HG02642 (cell line): Measurements from ENCODE around the gene MTMR3.

Source experiments
- ATAC-seq: cut with Tn5 transposase; IDR thresholded peaks from one replicate; pipeline ENCODE4 v1.9.1; 2021; ENCODE audit warnings: mild to moderate bottlenecking; ENCODE audit not compliant: unreplicated experiment, poor library complexity

The MTMR3 gene

GRCh38 chr22:30020511-30020910 lies 137.5 kb downstream of the MTMR3 start:
- ATAC-seq, result no peak

- ATAC-seq, result no peak
These were observed 138.4 kb downstream of the MTMR3 start for GRCh38 chr22:30021338-30021737.

DNA sequence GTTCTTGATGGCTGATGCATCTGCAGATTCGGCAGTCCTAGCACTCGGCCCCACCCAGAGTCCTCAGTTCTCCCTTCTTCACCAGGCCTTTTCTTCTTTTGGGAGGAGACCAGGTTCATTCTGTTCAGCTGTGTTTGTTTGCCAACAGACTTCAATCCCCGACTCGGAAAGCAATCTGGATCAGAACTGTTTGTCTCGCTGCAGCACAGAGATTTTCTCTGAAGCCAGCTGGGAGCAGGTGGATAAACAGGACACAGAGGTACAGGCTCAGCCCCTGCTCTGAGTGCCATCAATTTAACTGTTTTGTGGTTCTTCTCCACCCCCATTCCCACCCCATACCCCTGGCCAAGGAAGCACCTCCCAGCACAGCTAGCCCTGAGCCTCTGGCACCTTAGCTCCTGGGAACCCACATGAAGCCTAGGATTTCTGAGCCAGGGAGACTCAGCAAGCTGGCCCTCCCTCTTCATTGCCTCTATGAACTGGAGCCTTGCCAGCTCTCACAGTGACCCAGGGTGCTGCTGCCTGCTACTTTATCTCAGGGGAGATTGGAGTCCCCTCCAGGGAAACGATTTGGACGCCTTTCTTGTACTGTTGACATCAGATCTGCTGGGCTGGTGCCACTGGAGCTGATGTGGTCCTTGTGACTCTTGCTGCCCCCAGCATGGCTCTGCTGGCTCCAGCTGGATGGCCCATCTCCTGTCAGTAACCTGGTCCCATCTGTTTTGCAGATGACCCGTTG lies 139.1 kb downstream of the MTMR3 start:
- ATAC-seq, result no peak

DNA sequence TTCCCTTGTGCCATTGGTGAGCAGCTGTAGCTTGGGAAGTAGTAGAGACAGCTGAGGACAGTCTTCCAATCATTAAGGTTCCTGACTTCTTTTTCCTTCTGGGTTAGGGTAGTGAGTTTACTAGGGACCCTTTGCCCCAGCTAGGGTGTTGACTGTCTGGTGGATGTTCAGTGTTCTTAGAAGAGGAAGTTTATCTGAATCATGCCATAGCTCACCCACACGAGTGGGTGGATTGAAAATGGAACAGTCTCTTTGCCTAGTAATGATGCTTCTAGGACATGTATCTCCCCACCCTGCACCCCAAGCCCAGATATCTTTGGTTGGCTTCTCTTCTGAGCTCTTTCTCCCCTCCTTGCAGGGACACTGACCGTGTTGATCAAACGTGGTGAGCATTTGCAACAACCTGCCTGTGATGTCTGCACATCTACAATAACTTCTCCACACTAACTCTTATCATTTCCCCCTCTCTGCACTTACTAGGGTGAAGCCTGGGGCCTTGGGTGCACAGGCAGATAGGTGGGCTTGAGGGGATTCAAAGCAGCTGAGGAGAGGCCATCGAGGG lies 140.2 kb downstream of the MTMR3 start:
- ATAC-seq, result no peak

GRCh38 chr22:30024231-30024630 lies 141.3 kb downstream of the MTMR3 start:
- ATAC-seq, result no peak

- ATAC-seq, result no peak
These were observed 142.2 kb downstream of the MTMR3 start for GRCh38 chr22:30025221-30025620.

GRCh38 chr22:30026756-30027155 lies 143.8 kb downstream of the MTMR3 start:
- no peak for ATAC-seq

GRCh38 chr22:30027169-30027568 lies 144.2 kb downstream of the MTMR3 start:
- ATAC-seq, result no peak

GRCh38 chr22:30027791-30028190 lies 144.8 kb downstream of the MTMR3 start:
- no peak for ATAC-seq

- no peak for ATAC-seq
These were observed 145.8 kb downstream of the MTMR3 start for GRCh38 chr22:30028731-30029130.

DNA sequence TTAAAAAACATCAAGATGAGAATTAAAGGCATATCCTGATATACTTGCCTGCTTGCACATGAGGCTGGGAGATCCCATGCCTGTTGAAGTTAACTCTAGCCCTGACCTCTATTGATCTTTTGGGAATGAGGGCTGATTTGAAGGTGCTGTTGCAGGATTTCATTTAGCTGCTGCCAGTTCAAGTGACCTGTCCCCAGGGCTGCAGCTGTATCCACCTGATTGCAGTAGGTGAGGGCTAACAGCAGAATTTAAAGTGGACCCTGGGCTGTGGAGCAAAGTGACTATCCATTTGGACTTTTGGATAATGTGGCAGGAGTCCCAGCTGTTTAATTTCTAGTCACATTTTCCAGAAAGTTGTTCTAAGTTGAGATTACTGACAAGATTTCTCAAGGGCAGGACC lies 146.5 kb downstream of the MTMR3 start:
- ATAC-seq, result no peak

DNA sequence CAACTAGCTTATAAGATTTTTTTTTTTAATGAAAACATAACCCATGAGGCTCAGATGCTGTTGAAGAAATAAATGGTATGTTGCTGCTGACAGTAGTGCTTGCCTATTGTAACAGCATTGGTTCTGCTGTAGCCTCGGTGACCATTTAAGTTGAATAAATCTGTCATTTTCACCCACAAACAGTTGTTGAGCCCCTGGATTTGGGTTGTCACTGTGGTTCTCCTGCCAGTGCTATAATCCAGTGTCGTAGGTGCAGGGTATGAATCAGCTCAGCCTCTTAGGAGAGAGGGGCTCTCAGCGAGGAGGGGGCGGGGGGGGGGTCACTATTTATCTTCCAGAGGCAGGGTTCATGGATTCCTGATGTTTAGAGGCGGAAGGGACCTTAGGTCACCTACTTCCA lies 147.4 kb downstream of the MTMR3 start:
- no peak for ATAC-seq

DNA sequence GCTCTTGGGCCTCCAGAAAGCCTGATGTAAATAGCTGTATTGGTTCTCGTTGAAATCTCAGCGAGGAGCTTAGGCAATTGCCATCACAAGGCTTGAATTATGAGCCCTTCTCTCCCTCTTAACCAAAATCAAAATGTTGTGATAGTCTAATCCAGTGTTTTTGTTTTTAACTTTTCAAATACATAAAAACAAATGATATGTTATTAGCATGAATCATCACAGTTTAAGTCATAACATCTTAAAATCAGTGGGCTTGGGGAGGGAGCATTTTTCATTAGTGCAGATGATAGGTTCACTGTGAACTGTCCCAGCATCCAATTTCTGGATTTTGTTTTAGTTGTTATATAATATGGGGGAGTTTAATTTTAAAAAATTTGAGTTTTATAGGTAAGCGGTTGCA lies 148.4 kb downstream of the MTMR3 start:
- ATAC-seq, result no peak

- ATAC-seq, result no peak
These were observed 148.9 kb downstream of the MTMR3 start for GRCh38 chr22:30031764-30032455.

GRCh38 chr22:30033137-30033536 lies 150.2 kb downstream of the MTMR3 start:
- ATAC-seq, result no peak

DNA sequence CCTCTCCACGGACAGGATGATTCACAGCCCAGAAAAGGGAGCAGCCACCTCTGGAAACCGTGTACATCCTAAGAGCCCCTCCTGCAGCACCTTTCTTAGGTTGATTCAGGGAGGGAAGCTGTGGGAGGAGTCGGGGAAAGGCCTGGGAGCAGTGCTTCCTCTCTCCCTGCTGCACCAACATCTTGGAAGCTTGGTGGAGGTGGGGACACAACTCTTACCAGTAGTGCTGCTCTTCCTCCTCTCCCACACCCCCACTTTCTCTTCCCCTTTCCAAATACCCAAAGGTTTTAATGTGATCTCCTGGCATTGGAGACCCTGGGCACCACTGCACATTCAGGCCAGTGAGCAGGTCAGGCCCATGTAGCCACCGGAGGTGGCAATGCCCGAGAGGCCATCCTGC lies 150.9 kb downstream of the MTMR3 start:
- no peak for ATAC-seq

GRCh38 chr22:30036656-30037055 lies 153.7 kb downstream of the MTMR3 start:
- ATAC-seq, result no peak

DNA sequence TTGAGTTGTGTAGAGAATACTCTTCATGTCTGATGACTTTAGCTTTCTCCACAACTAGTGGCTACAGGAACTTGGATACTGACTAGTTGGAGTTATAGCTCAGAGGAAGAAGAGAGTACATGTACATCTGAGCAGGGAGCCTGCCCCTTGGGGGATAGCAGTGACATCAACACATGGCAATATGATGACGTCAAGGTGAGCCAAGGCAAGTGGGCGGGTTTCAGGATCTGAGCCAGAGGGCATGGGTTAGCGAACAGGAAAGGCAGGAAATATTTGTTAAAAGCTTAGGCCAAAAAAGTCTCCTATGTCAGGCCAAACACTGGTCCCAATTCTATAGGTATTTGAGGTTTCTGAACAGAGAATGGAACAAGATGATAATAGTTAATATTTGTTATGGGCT lies 155.2 kb downstream of the MTMR3 start:
- no peak for ATAC-seq

DNA sequence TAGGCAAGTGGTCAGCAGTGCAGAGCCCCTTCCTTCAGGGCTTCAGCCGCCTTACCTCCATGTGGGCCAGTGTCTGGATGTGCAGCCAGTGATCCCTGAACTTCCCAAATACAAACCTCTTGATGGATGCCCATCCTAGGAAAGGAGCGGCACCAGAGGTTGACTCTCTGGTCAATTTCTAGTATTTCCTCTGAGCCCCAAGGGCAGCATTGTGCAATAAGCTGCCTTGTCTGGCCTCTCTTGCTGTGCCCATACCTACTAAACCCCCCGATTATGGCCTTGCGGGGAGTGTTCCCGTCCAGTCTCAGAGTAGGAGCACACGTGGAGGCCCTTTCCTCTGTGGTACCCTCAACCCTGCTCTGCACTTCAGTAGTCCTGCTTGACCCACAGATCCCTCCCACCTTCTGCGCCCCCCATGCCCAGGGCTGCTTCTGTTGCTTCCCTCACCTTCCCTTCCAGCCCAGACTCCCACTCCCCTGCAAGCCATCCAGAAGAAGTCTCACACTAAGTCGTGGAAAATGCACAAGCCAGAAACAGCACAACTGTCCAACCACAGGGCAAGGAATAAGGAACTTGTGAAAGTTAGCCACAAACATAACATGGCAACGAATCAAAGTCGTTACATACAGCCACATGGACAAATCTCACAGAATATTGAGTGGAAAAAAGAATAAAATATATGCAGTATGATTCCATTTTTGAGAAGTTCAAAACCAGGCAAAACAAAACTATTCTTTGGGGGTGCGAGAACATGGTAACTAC lies 157.7 kb downstream of the MTMR3 start:
- ATAC-seq, result no peak

DNA sequence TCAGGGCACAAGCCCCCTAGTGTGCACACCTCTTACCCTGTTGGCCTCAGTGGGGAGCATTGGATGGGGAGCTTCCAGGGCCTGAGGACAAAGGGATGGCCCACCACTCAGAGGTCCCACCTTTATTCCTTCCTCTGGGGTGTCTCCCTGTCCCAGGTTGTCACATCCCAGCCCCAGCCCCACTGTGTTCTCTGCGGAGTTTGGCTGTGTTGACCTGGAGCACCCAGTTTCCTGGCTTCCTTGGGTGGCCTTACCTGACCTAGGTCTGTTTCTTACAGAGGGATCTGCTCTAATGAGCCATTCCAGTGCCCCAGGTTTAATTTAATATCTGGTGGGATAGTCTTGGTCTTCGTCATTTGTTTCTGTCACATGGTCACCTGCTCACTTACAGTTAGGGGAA lies 158.5 kb downstream of the MTMR3 start:
- ATAC-seq, result no peak

DNA sequence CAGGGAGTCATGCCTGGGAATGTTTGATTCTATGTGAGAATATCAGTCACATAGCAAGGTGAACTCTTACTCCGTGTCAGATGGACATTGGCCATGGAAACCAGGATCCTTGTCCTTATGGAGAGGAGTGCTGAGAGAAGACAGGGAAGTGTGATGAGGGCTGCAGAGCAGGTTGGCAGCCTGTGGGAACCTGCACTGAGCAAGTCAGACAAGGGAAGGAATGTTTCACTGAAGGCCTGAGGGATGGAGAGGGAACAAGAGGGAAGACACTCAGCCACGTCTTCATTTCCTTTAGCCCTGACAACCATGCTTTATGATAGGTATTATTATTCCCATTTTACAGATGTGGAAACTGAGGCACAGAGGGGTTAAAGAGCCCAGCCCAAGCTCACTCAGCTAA lies 158.9 kb downstream of the MTMR3 start:
- ATAC-seq, result no peak
